Suprapubic skin (tissue), 3 donors: ENCODE measurements around the gene HBZ.

ENCODE experiments used
- CTCF ChIP-seq, 2 donors: fragments of 200-600 bp in 1 of 2; fragments of 450-650 bp in 1 of 2; sonication (generic) in 1 of 2; IDR thresholded peaks; one replicate each; pipeline ENCODE4 v1.5.1; 2016 to 2019; ENCODE audit warnings: antibody characterized with exemption in 2 of 2, mild to moderate bottlenecking in 1 of 2, moderate library complexity in 1 of 2
- POLR2A ChIP-seq, 2 donors: fragments of 450-650 bp; IDR thresholded peaks; one replicate each; pipeline ENCODE4 v1.6.1; 2017; ENCODE audit warnings: antibody characterized with exemption in 2 of 2, mild to moderate bottlenecking in 2 of 2, moderate library complexity in 2 of 2

GRCh38 chr16:104355-104754 is 48.1 kb upstream of the HBZ start:
- no peak for TF ChIP-seq CTCF (IDR thresholded peaks at IDR 0.05)
- TF ChIP-seq POLR2A (IDR thresholded peaks at IDR 0.05), result no peak
